ENCODE measurements around the gene NRP1. TPM values are rescaled to one million over a fixed set of nuclear protein-coding genes. Genes with fewer than 3 reads are reported as not detected.

The NRP1 gene
- total and polyA plus RNA-seq, 2 of the 8 experiments (the other 6 are each of a cell fraction or from before 2014, with no cell fraction given) = 1.2 to 2.1 TPM

- TF ChIP-seq CHD7 (IDR thresholded peaks at IDR 0.05; ENCODE audit: insufficient replicate concordance, low read length) (no peak), SAP30 (IDR thresholded peaks at IDR 0.05; ENCODE audit: insufficient read depth, insufficient replicate concordance, low read length) (no peak), RBBP5 (IDR thresholded peaks at IDR 0.05; ENCODE audit: borderline replicate concordance, low read depth, low read length) (no peak), BRCA1 (IDR thresholded peaks at IDR 0.05; ENCODE audit: low read depth, low read length) (no peak), CEBPB (IDR thresholded peaks at IDR 0.05; ENCODE audit: low read depth, low read length) (no peak), ATF3 (IDR thresholded peaks at IDR 0.05; ENCODE audit: insufficient read depth, low read depth, low read length) (no peak), MAX (IDR thresholded peaks at IDR 0.05) (no peak), CTBP2 (IDR thresholded peaks at IDR 0.05; ENCODE audit: borderline replicate concordance, insufficient read depth, insufficient read length, low read length) (no peak), KDM1A (IDR thresholded peaks at IDR 0.05; ENCODE audit: borderline replicate concordance, low read length) (no peak), POLR2AphosphoS5 (IDR thresholded peaks at IDR 0.05; ENCODE audit: low read depth, low read length) (no peak)
Measured at GRCh38 chr10:33276282-33276923, 58.1 kb downstream of the NRP1 start (continued).
